Inflammatory macrophage (primary cell): Measurements from ENCODE around the gene NAT8L.

Source experiments
- DNase-seq, 2 donors: peaks; one replicate each; pipeline ENCODE4 v3.0.0-alpha.2; 2020 to 2022

The NAT8L gene

DNA sequence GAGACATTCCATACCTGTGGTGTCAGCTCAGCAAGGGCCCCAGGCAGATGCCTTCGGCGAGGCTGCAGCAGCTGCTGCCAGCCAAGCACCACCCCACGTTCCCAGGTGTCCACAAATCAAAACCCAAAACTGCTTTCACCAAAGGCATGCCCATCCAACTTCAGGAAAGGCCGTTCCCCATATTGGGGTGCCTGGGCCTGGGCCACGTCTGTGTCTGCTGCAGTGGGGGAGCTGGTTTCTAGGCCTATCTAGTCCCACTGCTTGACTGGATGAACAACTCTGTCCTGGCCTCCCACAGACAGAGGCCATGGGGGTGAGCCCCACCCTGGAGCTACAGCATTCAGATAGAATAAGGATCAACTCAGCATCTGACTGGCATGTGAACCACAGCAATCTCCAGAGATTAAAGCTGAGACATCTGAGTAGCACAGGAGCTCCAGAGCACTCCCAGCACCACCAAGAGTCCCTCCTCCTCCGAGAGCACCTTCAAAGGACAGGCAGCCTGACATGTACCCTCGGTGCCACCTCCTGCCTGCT lies 37.0 kb downstream of the NAT8L start:
- no peak for DNase-seq

DNA sequence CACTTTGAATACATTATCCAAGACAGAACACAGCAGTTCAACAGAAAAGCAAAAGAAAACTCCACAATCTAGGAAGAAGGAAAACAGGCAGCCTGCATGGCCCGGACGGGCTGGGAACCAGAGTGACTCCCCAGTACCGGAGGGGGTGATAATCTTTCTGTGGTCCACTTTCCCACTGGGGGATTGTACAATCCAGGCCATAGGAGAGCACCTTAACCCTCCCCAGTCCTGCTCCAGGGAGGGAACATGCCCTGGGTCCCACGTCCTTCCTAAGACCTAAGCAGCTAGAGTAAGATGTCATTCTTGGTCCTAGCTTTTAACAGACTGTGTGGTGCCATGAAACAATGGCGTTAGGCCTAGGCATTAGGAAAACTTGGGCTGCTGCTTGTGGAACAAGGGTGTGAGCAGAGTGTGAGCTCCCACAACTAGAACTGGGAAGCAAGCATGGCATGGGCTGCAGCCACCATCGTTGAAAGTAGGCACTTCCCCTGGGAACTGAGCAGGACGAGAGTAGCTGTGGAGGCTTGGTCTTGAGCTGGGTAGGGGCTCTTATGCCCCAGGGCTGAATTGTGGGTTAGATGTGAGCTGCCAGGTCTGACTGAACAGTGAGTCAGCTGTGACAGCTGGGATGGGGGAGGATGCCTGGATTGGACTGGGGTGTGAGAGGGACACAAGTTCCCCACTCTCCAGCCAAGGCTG lies 42.4 kb downstream of the NAT8L start:
- no peak for DNase-seq

DNA sequence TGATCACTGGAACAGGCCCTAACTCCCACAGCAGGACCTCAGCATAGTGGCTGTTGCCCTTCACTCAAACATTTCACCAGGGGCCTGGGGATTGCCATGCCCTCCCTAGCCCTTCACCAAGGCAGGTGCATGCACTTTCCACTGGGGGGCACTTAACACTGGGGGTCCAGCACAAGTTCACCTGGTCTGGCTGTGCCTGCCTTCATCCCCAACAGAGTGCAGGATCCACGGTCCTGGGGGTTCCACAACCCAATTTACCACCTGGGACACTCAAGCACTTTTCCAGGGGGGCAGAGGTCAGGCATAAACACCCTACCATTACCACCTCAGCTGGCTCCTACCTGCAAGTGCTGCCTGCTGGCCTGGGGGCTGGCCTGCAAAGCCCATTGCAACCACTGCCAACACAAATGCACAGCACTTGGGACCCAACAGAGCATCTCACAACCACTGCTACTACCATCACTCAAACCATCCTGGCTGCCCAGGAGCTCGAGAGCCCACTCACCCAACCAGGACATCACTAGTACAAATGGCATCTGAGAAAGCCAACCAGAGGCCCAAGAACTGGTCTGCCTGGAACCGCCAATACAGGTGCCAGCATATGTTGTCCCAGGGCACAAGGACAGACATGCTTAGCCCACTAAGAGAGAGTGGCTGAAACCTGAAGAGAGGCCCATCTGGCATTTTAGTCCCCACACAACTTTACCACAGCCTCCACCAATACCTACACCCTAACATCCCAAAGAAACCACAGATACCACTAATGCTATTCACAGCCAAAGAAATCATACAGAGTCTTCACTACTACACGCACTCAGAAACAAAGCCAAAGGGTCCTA lies 43.1 kb downstream of the NAT8L start:
- DNase-seq: no peak

DNA sequence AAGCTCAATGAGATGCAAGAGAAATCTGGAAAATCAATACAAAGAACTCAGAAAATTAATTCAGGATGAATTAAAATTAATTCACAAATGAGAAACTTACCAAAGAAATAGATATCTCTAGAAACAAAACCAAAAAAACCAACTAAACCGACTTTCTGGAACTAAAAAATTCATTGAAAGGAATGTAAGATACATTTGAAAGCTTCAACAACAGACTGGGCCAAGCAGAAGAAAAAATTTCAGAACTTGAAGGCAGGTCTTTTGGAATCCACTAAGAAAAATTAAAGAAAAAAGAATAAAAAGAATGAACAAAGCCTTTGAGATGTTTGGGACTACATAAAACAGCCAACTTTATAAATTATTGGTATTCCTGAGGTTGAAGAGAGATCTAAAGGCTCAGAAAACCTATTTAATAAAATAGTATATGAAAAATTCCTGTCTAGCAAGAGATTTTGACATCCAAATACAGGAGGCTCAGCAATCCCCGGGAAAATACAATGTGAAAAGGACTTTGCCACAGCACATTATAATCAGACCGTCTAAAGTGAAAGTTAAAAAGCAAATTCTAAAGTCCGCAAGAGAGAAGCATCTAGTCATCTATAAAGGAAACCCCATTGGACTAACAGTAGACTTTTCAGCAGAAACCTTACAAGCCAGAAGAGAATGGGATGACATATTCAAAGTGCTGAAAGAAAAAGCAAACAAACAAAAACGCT lies 44.2 kb downstream of the NAT8L start:
- no peak for DNase-seq

DNA sequence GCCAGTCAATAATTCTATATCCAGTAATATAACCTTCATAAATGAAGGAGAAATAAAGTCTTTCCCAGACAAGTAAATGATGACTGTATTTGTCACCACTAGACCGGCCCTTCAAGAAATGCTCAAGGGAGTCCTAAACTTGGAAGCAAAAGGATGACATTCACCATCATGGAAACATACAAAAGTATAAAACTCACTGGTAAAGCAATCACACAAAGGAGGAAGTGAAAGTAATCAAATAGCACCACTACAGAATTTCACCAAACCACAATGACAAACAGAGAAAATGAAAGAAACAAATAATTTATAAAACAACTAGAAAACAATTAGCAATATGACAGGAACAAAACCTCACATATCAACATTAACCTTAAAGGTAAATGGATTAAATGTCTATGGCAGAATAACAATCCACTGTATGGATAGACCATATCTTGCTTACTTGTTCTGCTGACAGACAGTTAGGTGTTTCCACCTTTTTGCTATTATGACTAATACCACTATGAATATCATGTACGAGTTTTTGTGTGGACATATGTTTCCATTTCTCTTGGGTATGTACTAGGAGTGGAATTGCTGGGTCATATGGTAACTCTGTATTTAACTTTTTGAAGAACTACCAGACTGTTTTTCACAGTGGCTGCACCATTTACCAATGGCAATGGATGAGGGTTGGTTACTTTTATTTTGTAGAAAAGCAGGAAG lies 44.9 kb downstream of the NAT8L start:
- peak in 1 of 2 donors; percentile 38 for DNase-seq

DNA sequence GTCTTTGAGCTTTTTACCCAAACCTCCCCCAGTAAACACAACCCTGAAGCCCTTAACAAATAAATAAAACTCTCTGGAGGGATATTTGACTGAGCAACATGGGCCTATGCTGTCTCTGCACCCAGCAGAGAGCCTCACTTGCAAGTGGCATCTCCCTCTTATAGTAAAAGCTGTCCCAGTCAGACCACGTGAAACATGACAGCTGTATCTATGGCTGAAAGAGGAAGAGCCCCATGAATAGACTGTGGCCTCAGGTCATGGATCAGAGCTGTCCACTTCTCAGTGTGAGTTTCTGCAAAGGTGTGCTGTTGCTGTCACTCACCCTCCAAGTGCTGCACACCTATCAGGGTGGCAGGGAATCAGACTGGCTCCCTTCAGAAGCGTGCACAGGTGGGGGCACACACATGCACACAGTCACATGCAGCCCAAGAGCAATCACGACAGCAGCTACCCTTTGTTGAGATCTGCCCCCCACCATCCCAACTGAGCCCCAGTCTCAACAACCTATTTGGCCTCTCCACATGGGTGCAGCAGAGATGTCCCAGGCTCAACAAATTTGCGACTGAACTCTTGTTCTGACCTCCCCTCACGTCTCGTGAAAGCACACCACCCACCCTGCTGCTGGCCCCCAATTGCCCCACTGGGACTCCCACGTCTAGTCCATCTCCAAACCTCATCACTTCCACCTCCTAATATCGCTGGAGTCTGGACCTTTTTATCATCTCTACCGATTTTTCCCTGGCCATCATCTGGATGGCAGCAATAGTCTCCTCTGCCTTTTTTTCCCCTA lies 45.6 kb downstream of the NAT8L start:
- DNase-seq: peak in 1 of 2 donors; percentile 9

DNA sequence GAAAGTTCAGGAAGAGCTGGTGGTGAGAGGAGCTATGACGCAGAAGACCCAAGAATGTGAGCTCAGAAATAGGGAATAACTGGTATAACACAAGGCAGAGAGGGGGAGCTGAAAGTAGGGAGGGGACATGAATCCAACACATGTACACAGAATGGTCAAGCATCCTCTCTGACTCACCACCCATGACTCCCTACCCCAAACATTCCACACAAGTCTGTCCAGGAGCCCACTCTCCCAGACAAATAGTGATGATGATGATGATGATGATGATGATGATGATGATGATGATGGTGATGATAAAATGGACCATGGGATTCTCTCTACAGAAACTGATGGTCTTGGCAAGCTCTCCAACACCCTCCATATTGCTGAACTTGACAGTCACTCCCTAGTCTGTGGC lies 46.4 kb downstream of the NAT8L start:
- DNase-seq: no peak

DNA sequence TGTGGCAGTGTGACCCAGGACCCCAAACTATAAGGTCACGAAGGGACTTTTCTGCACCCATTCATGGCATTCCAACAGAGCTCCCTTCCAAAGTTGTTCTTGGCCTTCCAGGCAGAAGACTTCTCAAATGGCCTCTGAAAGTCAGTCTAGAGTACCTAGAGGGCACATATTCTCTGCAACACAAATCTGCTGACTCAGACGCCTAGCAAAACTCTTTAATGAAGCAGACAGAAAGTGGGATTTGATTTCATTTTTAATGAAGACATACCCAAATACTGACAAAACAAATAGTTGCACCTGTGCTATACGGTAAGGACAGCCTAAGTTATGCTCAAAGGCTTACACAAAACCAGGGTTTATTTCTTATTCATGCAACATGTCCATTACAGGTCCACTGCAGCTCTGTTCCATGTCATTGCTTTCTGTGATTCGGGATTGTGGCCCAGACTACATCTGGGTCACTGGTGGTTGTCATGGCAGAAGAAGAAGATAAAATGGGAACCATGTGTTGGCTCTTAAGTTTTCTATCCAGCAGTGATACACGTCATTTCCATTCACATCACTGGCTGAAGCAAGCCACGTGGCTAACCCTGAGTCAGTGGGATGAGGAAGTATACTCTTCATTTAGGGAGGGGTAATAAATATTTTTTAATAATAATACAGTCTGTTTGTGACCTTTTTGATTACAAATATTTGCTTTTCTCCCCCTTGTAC lies 57.7 kb downstream of the NAT8L start:
- DNase-seq: no peak
